HCT116 (cell line): Measurements from ENCODE around the gene CYP21A2.
"Not testable (repeated sequence)": the region's sequence is repeated elsewhere in the genome, so short reads cannot be mapped to it uniquely, and the experiment has no call there.

Source experiments
- EZH2 ChIP-seq: fragments of 200-600 bp; sonication (generic); IDR thresholded peaks from 2 replicates; pipeline ENCODE4 v1.6.1; 2017; ENCODE audit warnings: antibody characterized with exemption, mixed run types
- EZH2phosphoT487 ChIP-seq: fragments of 200-600 bp; IDR thresholded peaks from 2 replicates; pipeline ENCODE4 v1.6.1; 2018; ENCODE audit warnings: antibody characterized with exemption, borderline replicate concordance
- JUND ChIP-seq: IDR thresholded peaks from 2 replicates; pipeline ENCODE4 v1.6.1; 2012
- POLR2A ChIP-seq: IDR thresholded peaks from 2 replicates; pipeline ENCODE4 v1.7.0; 2011; ENCODE audit warnings: borderline replicate concordance; ENCODE audit not compliant: insufficient read depth, insufficient read length; ENCODE audit errors: extremely low read depth
- POLR2AphosphoS5 ChIP-seq: IDR thresholded peaks from 2 replicates; pipeline ENCODE4 v1.6.1; 2011; ENCODE audit warnings: mild to moderate bottlenecking, low read depth, low read length, moderate library complexity
- SP1 ChIP-seq: IDR thresholded peaks from 2 replicates; pipeline ENCODE4 v1.6.1; 2012; ENCODE audit warnings: low read depth
- SRF ChIP-seq: IDR thresholded peaks from 2 replicates; pipeline ENCODE4 v1.6.1; 2012; ENCODE audit warnings: low read depth
- ZNF274 ChIP-seq: fragments of 200-500 bp; sonication (Bioruptor generic); IDR thresholded peaks from 2 replicates; pipeline ENCODE4 v1.6.1; 2014; ENCODE audit warnings: mild to moderate bottlenecking, low read depth, low read length, inconsistent platforms
- TF ChIP-seq, protein P1 (sequence below), 3 experiments: fragments of 200-600 bp in 1 of 3; sonication (generic) in 1 of 3; IDR thresholded peaks in 2 of 3; conservative IDR thresholded peaks in 1 of 3; 2 replicates each; pipeline ENCODE4 v1.5.1; 2012 to 2017; ENCODE audit warnings: low read depth in 2 of 3, low read length in 2 of 3, antibody characterized with exemption in 1 of 3, borderline replicate concordance in 1 of 3, control low read depth in 1 of 3, mild to moderate bottlenecking in 1 of 3, mixed read lengths in 1 of 3, mixed run types in 1 of 3, moderate library complexity in 1 of 3; ENCODE audit not compliant: insufficient read depth in 1 of 3
- TF ChIP-seq, protein P2 (sequence below): IDR thresholded peaks from 2 replicates; pipeline ENCODE4 v1.6.1; 2012; ENCODE audit warnings: low read depth
- TF ChIP-seq, protein P3 (sequence below): IDR thresholded peaks from 2 replicates; pipeline ENCODE4 v1.6.1; 2011; ENCODE audit warnings: mild to moderate bottlenecking, low read length, moderate library complexity; ENCODE audit not compliant: insufficient replicate concordance; ENCODE audit errors: extremely low read depth

DNA sequence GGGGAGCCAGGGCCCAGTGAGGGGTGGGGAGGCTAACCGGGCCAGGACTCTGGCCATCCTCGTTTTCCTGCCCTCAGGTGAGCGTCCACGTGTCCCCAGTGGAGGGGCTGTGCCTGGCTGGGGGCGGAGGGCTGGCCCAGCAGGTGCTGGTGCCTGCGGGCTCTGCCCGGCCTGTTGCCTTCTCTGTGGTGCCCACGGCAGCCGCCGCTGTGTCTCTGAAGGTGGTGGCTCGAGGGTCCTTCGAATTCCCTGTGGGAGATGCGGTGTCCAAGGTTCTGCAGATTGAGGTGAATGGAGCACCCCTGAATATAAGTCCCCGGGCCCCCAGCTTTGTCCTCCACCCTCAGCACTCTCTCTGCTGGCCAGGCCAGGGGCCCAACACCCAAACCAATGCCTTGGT is 43.8 kb upstream of the CYP21A2 start:
- TF ChIP-seq, protein P1, sequence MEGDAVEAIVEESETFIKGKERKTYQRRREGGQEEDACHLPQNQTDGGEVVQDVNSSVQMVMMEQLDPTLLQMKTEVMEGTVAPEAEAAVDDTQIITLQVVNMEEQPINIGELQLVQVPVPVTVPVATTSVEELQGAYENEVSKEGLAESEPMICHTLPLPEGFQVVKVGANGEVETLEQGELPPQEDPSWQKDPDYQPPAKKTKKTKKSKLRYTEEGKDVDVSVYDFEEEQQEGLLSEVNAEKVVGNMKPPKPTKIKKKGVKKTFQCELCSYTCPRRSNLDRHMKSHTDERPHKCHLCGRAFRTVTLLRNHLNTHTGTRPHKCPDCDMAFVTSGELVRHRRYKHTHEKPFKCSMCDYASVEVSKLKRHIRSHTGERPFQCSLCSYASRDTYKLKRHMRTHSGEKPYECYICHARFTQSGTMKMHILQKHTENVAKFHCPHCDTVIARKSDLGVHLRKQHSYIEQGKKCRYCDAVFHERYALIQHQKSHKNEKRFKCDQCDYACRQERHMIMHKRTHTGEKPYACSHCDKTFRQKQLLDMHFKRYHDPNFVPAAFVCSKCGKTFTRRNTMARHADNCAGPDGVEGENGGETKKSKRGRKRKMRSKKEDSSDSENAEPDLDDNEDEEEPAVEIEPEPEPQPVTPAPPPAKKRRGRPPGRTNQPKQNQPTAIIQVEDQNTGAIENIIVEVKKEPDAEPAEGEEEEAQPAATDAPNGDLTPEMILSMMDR (IDR thresholded peaks at IDR 0.05 in 2 of 3, conservative IDR thresholded peaks at IDR 0.05 in 1 of 3; ENCODE audit: borderline replicate concordance in 1 of 3, insufficient read depth in 1 of 3, low read depth in 2 of 3, low read length in 2 of 3) = not testable (repeated sequence)
- not testable (repeated sequence) for TF ChIP-seq ZNF274, SRF, JUND, POLR2A, POLR2AphosphoS5, EZH2, SP1, EZH2phosphoT487
- TF ChIP-seq, protein P2, sequence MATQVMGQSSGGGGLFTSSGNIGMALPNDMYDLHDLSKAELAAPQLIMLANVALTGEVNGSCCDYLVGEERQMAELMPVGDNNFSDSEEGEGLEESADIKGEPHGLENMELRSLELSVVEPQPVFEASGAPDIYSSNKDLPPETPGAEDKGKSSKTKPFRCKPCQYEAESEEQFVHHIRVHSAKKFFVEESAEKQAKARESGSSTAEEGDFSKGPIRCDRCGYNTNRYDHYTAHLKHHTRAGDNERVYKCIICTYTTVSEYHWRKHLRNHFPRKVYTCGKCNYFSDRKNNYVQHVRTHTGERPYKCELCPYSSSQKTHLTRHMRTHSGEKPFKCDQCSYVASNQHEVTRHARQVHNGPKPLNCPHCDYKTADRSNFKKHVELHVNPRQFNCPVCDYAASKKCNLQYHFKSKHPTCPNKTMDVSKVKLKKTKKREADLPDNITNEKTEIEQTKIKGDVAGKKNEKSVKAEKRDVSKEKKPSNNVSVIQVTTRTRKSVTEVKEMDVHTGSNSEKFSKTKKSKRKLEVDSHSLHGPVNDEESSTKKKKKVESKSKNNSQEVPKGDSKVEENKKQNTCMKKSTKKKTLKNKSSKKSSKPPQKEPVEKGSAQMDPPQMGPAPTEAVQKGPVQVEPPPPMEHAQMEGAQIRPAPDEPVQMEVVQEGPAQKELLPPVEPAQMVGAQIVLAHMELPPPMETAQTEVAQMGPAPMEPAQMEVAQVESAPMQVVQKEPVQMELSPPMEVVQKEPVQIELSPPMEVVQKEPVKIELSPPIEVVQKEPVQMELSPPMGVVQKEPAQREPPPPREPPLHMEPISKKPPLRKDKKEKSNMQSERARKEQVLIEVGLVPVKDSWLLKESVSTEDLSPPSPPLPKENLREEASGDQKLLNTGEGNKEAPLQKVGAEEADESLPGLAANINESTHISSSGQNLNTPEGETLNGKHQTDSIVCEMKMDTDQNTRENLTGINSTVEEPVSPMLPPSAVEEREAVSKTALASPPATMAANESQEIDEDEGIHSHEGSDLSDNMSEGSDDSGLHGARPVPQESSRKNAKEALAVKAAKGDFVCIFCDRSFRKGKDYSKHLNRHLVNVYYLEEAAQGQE = not testable (repeated sequence)
- TF ChIP-seq, protein P3, sequence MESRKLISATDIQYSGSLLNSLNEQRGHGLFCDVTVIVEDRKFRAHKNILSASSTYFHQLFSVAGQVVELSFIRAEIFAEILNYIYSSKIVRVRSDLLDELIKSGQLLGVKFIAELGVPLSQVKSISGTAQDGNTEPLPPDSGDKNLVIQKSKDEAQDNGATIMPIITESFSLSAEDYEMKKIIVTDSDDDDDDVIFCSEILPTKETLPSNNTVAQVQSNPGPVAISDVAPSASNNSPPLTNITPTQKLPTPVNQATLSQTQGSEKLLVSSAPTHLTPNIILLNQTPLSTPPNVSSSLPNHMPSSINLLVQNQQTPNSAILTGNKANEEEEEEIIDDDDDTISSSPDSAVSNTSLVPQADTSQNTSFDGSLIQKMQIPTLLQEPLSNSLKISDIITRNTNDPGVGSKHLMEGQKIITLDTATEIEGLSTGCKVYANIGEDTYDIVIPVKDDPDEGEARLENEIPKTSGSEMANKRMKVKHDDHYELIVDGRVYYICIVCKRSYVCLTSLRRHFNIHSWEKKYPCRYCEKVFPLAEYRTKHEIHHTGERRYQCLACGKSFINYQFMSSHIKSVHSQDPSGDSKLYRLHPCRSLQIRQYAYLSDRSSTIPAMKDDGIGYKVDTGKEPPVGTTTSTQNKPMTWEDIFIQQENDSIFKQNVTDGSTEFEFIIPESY = not testable (repeated sequence)
